HepG2 (cell line): ENCODE data around the gene YIPF3. TPM values are rescaled to one million over a fixed set of nuclear protein-coding genes. Genes with fewer than 3 reads are reported as not detected.

Experiments used
- ATAC-seq: fragments of 200-7000 bp; cut with Tn5 transposase; 3 replicates; pipeline ENCODE4 v1.9.1; 2020; ENCODE audit warnings: mild to moderate bottlenecking, moderate library complexity
- BruUV-seq: library from RNA; stranded (reverse); fragments of 400-500 nt; replicated peaks from 2 replicates; lab custom pipeline; 2021; lab: Mats Ljungman, UMichigan
- CTCF ChIA-PET: fragments of 300-600 bp; formaldehyde crosslinking; extraction: SDS; loops from one replicate; lab custom pipeline; 2021; ENCODE audit warnings: low total read pairs, inconsistent platforms, low intra/inter-chr PET ratio; lab: Yijun Ruan, JAX
- POLR2A ChIA-PET: fragments of 350-600 bp; sonication (Branson Sonifier 250); formaldehyde crosslinking; loops from one replicate; lab custom pipeline; 2020; ENCODE audit warnings: antibody characterized with exemption, inconsistent platforms; lab: Yijun Ruan, JAX
- DNase-seq: peaks from one replicate; pipeline ENCODE4 v3.0.0-alpha.2; 2015; ENCODE audit warnings: low spot score
- FAIRE-seq: peaks from 3 replicates; lab custom pipeline; 2011; peaks lifted over from hg19 to GRCh38; lab: Jason Lieb, UNC
- H2AFZ ChIP-seq: one replicate; pipeline ENCODE4 v1.6.1; 2011; ENCODE audit warnings: low read length, inconsistent platforms
- H3K27ac ChIP-seq: fragments of 300-600 bp; 3 replicates; pipeline ENCODE4 v1.8.0; 2011; ENCODE audit warnings: mixed run types, mild to moderate bottlenecking, mixed read lengths, low read length, inconsistent platforms; ENCODE audit not compliant: insufficient read depth; ENCODE audit errors: extremely low read length
- H3K27me3 ChIP-seq, 2 experiments: fragments of 200-600 bp in 1 of 2; 2 replicates in 1 of 2; 3 replicates in 1 of 2; pipeline versions ENCODE4 v1.6.0 to v1.8.0; 2011; ENCODE audit warnings: low read length in 2 of 2, mild to moderate bottlenecking in 2 of 2, moderate library complexity in 2 of 2, inconsistent platforms in 1 of 2; ENCODE audit not compliant: insufficient read depth in 2 of 2, control insufficient read depth in 1 of 2
- H3K36me3 ChIP-seq, 2 experiments: fragments of 200-600 bp in 1 of 2; replicated peaks in 1 of 2; 2 replicates in 1 of 2; 3 replicates in 1 of 2; pipeline versions ENCODE4 v1.5.1 to v1.8.0; 2011; ENCODE audit warnings: low read length in 2 of 2, inconsistent platforms in 1 of 2; ENCODE audit not compliant: insufficient read depth in 2 of 2, control insufficient read depth in 1 of 2
- H3K4me1 ChIP-seq: 2 replicates; pipeline ENCODE4 v1.5.1; 2012; ENCODE audit warnings: low read length, inconsistent platforms; ENCODE audit not compliant: insufficient read depth
- H3K4me2 ChIP-seq: 2 replicates; pipeline ENCODE4 v1.6.0; 2011; ENCODE audit warnings: low read depth, low read length, inconsistent platforms
- H3K4me3 ChIP-seq, 3 experiments: fragments of 200-600 bp in 1 of 3; sonication (generic), shearing (Covaris generic) in 1 of 3; replicated peaks in 1 of 3; 2 replicates each; pipeline ENCODE4 v1.5.1; 2011 to 2016; ENCODE audit warnings: low read length in 3 of 3, inconsistent platforms in 2 of 3, low read depth in 2 of 3, mild to moderate bottlenecking in 2 of 3, control low read depth in 1 of 3, mixed read lengths in 1 of 3; ENCODE audit not compliant: insufficient read depth in 1 of 3
- H3K79me2 ChIP-seq: one replicate; pipeline ENCODE4 v1.6.1; 2011; ENCODE audit warnings: low read length, inconsistent platforms; ENCODE audit not compliant: insufficient read depth
- H3K9ac ChIP-seq: 2 replicates; pipeline ENCODE4 v1.6.0; 2011; ENCODE audit warnings: mild to moderate bottlenecking, low read depth, low read length, inconsistent platforms; ENCODE audit not compliant: insufficient read depth
- H3K9me3 ChIP-seq: 2 replicates; pipeline ENCODE4 v1.5.1; 2012; ENCODE audit warnings: mild to moderate bottlenecking, low read length
- H4K20me1 ChIP-seq: 2 replicates; pipeline ENCODE4 v1.6.0; 2011; ENCODE audit warnings: inconsistent platforms, mild to moderate bottlenecking, low read length, moderate library complexity; ENCODE audit not compliant: insufficient read depth
- ADNP ChIP-seq: sonication (generic); formaldehyde crosslinking; IDR thresholded peaks from 2 replicates; pipeline ENCODE4 v1.4.0; 2020; ENCODE audit warnings: missing genetic modification reagents
- IKZF4 ChIP-seq: sonication (generic); formaldehyde crosslinking; IDR thresholded peaks from 2 replicates; pipeline ENCODE4 v1.5.1; 2020; ENCODE audit warnings: borderline replicate concordance, mild to moderate bottlenecking, low read depth, missing genetic modification reagents; ENCODE audit errors: not compliant biosample characterization
- MAF1 ChIP-seq: sonication (generic); formaldehyde crosslinking; IDR thresholded peaks from 2 replicates; pipeline ENCODE4 v1.5.0; 2020; ENCODE audit warnings: missing genetic modification reagents, borderline replicate concordance
- NR2F6 ChIP-seq, 2 experiments: IDR thresholded peaks; 2 replicates each; pipeline ENCODE4 v1.6.1; 2016; ENCODE audit warnings: antibody characterized with exemption in 1 of 2, mild to moderate bottlenecking in 1 of 2
- SPEN ChIP-seq: sonication (generic); formaldehyde crosslinking; IDR thresholded peaks from 2 replicates; pipeline ENCODE4 v1.5.1; 2020; ENCODE audit warnings: low read depth, mild to moderate bottlenecking, missing genetic modification reagents
- TBX2 ChIP-seq: sonication (generic); formaldehyde crosslinking; IDR thresholded peaks from 2 replicates; pipeline ENCODE4 v1.5.0; 2020; ENCODE audit warnings: missing genetic modification reagents, mild to moderate bottlenecking, borderline replicate concordance
- TBX3 ChIP-seq: fragments of 450-650 bp; IDR thresholded peaks from 2 replicates; pipeline ENCODE4 v1.6.1; 2017; ENCODE audit warnings: antibody characterized with exemption, mild to moderate bottlenecking, inconsistent platforms, borderline replicate concordance
- ZFP37 ChIP-seq: sonication (generic); formaldehyde crosslinking; IDR thresholded peaks from 2 replicates; pipeline ENCODE4 v1.4.0; 2020; ENCODE audit warnings: missing genetic modification reagents, borderline replicate concordance
- ZNF124 ChIP-seq: sonication (generic); formaldehyde crosslinking; IDR thresholded peaks from 2 replicates; pipeline ENCODE4 v1.4.0; 2020; ENCODE audit warnings: missing genetic modification reagents
- ZNF138 ChIP-seq: sonication (generic); formaldehyde crosslinking; IDR thresholded peaks from 2 replicates; pipeline ENCODE4 v1.5.0; 2020; ENCODE audit warnings: mild to moderate bottlenecking, low read depth, missing genetic modification reagents
- ZNF576 ChIP-seq: sonication (generic); formaldehyde crosslinking; IDR thresholded peaks from 2 replicates; pipeline ENCODE4 v1.4.0; 2020; ENCODE audit warnings: mild to moderate bottlenecking, missing genetic modification reagents
- ZNF687 ChIP-seq: sonication (generic); formaldehyde crosslinking; IDR thresholded peaks from 2 replicates; pipeline ENCODE4 v1.5.1; 2020; ENCODE audit warnings: mild to moderate bottlenecking, missing genetic modification reagents, moderate library complexity
- ZNF768 ChIP-seq: sonication (generic); formaldehyde crosslinking; IDR thresholded peaks from 2 replicates; pipeline ENCODE4 v1.4.0; 2020; ENCODE audit warnings: missing genetic modification reagents
- ZNF883 ChIP-seq: sonication (generic); formaldehyde crosslinking; IDR thresholded peaks from 2 replicates; pipeline ENCODE4 v1.5.1; 2020; ENCODE audit warnings: mild to moderate bottlenecking, missing genetic modification reagents; ENCODE audit errors: not compliant biosample characterization
- WGBS: methylation state at CpG from one replicate; pipeline ENCODE4 v1.1.6; 2017; ENCODE audit warnings: low lambda C conversion rate; 5-methylcytosine and 5-hydroxymethylcytosine counted together
- in situ Hi-C: cut with HindIII; loops from 2 replicates; pipeline ENCODE4 v1.10.0; 2017; ENCODE audit warnings: low pct_unique_long_range_greater_than_20kb; ENCODE audit not compliant: extremely low pct_ligation_motif_present
- intact Hi-C: fragments of 100-400 bp; cut with micrococcal nuclease; formaldehyde crosslinking; loops from one replicate; pipeline ENCODE4 v1.10.0; 2022; ENCODE audit not compliant: unreplicated experiment
- polyA plus RNA-seq, 8 experiments: library from polyadenylated mRNA; depleted of rRNA in 3 of 8; stranded (reverse) in 7 of 8; unstranded in 1 of 8; fragments of >200 nt; fragmentation: Illumina TruSeq in 4 of 8; extraction: Trizol in 4 of 8; gene quantifications; 2 replicates each; pipeline versions ENCODE4 v1.2.1 to v1.2.3, GENCODE V29; 2011 to 2016; ENCODE audit warnings: low read depth in 4 of 8, missing spikeins in 1 of 8, mixed read lengths in 1 of 8; ENCODE audit not compliant: insufficient read depth in 1 of 8
- total RNA-seq, 5 experiments: library from RNA; depleted of rRNA; stranded (reverse); fragments of >200 nt; fragmentation: Illumina TruSeq; extraction: Trizol; gene quantifications; 2 replicates each; pipeline ENCODE4 v1.2.3, GENCODE V29; 2016; ENCODE audit warnings: low read depth in 1 of 5

Gene YIPF3
- total and polyA plus RNA-seq, 2 of the 13 experiments (the other 11 are each of a cell fraction or from before 2014, with no cell fraction given): 107 to 206 TPM

GRCh38 chr6:43494766-43495165 is 22.0 kb downstream of the YIPF3 start:
- Histone ChIP-seq H3K4me2 (no peak overlapping the region), H3K4me1 (peaks cover 17% of the 10 kb centered on the region)
- in situ Hi-C loops: loop anchor here (5.0 kb wide), 2 partner anchors 37 to 232 kb away; partner anchors contain the start of gene DLK2

GRCh38 chr6:43494321-43494720 is 22.4 kb downstream of the YIPF3 start:
- ChIA-PET POLR2A (interaction anchor here (1.1 to 6.4 kb wide), 9 partner anchors 9 to 320 kb away, joined by 3 to 141 read pairs (median 6); partner anchors contain the start of genes ABCC10, DLK2 and TJAP1), CTCF (interaction anchor here (3.5 kb wide), 1 partner anchor 40 kb away, joined by 53 read pairs; the partner anchor contains the start of gene DLK2)
- Histone ChIP-seq H3K9ac (0 out of 2 replicates have a peak overlapping the region, but pooled peaks have one; percentile 16), H3K9me3 (no peaks in the 10 kb centered on the region), H3K27me3 (no peaks in the 10 kb centered on the region), H4K20me1 (no peaks in the 10 kb centered on the region), H3K36me3 (peaks cover 16 to 17% of the 10 kb centered on the region in 2 experiments), H2AFZ (no peak overlapping the region), H3K4me2 (peak overlapping the region; percentile 50), H3K27ac (no peak overlapping the region), H3K79me2 (peaks cover 45% of the 10 kb centered on the region), H3K4me1 (peaks cover 13% of the 10 kb centered on the region), H3K4me3 (0 out of 6 replicates have a peak overlapping the region, but pooled peaks of 1 of the 3 experiments have one; percentile 13)
- BruUV-seq: no TSS peak
- no peak for FAIRE-seq
- intact Hi-C loops (loop anchor here (5.0 to 10.0 kb wide), 2 partner anchors 60 to 232 kb away; no protein-coding TSS in a partner anchor), in situ Hi-C loops (loop anchor here (5.0 kb wide), 1 partner anchor 37 kb away; the partner anchor contains the start of gene DLK2)
- WGBS: 92% methylated on average over 6 of the region's 6 CpGs
- ATAC-seq: no peak
- DNase-seq: no peak
- TF ChIP-seq MAF1: no peak
- TF ChIP-seq ZNF883 (CRISPR knock-in tag): peak; percentile 34
- TF ChIP-seq ZNF124 (CRISPR knock-in tag): 0 out of 2 replicates have a peak, but pooled peaks have one; percentile 5
- TF ChIP-seq IKZF4 (CRISPR knock-in tag): peak; percentile 49
- TF ChIP-seq ZFP37 (CRISPR knock-in tag): no peak
- 0 out of 2 replicates have a peak, but pooled peaks have one; percentile 1 for TF ChIP-seq TBX3
- no peak for TF ChIP-seq ZNF576
- TF ChIP-seq ZNF138 (CRISPR knock-in tag): 0 out of 2 replicates have a peak, but pooled peaks have one; percentile 44
- TF ChIP-seq ZNF687 (CRISPR knock-in tag): peak; percentile 29; the same call in 1 of the 2 replicates

More at GRCh38 chr6:43494766-43495165, 22.0 kb downstream of the YIPF3 start:
- no peak overlapping the region for H3K4me3 ChIP-seq
- no peak for DNase-seq
- H2AFZ ChIP-seq: no peak overlapping the region
- peak; percentile 5; the same call in 1 of the 2 replicates for TF ChIP-seq TBX2
- TF ChIP-seq NR2F6 (IDR thresholded peaks at IDR 0.05): no peak
- TF ChIP-seq NR2F6 (CRISPR knock-in tag; IDR thresholded peaks at IDR 0.05): 0 out of 2 replicates have a peak, but pooled peaks have one; percentile 2
- TF ChIP-seq SPEN (CRISPR knock-in tag): 0 out of 2 replicates have a peak, but pooled peaks have one; percentile 14
- no peak for TF ChIP-seq ZNF768 (CRISPR knock-in tag)
- TF ChIP-seq ADNP (CRISPR knock-in tag): no peak
- TF ChIP-seq, all 625 proteins: peak for 3
- intact Hi-C loops: loop anchor here (5.0 to 10.0 kb wide), 3 partner anchors 60 to 232 kb away; partner anchors contain the start of gene ZNF318
- WGBS: 99% methylated on average over 4 of the region's 4 CpGs
- Histone ChIP-seq H3K79me2 (peaks cover 40% of the 10 kb centered on the region), H4K20me1 (no peaks in the 10 kb centered on the region), H3K9me3 (no peaks in the 10 kb centered on the region), H3K36me3 (peaks cover 19 to 21% of the 10 kb centered on the region in 2 experiments), H3K9ac (no peak overlapping the region; the same call in 1 of the 2 replicates), H3K27me3 (no peaks in the 10 kb centered on the region), H3K27ac (peak overlapping the region; percentile 46)
- no peak for FAIRE-seq
- ChIA-PET POLR2A (interaction anchor here (1.2 to 6.4 kb wide), 9 partner anchors 11 to 320 kb away, joined by 3 to 141 read pairs (median 9); partner anchors contain the start of genes DLK2 and TJAP1), CTCF (interaction anchor here (3.5 kb wide), 1 partner anchor 40 kb away, joined by 53 read pairs; the partner anchor contains the start of gene DLK2)
- no TSS peak for BruUV-seq
- ATAC-seq: no peak
